Activated naive CD4-positive, alpha-beta T cell treated with Interleukin-2 at 50 U/mL for 16 hours (primary cell): Measurements from ENCODE around the gene DUSP1.

Experiments used
- DNase-seq: peaks from one replicate; pipeline ENCODE4 v3.0.0-alpha.2; 2020

Gene DUSP1

DNA sequence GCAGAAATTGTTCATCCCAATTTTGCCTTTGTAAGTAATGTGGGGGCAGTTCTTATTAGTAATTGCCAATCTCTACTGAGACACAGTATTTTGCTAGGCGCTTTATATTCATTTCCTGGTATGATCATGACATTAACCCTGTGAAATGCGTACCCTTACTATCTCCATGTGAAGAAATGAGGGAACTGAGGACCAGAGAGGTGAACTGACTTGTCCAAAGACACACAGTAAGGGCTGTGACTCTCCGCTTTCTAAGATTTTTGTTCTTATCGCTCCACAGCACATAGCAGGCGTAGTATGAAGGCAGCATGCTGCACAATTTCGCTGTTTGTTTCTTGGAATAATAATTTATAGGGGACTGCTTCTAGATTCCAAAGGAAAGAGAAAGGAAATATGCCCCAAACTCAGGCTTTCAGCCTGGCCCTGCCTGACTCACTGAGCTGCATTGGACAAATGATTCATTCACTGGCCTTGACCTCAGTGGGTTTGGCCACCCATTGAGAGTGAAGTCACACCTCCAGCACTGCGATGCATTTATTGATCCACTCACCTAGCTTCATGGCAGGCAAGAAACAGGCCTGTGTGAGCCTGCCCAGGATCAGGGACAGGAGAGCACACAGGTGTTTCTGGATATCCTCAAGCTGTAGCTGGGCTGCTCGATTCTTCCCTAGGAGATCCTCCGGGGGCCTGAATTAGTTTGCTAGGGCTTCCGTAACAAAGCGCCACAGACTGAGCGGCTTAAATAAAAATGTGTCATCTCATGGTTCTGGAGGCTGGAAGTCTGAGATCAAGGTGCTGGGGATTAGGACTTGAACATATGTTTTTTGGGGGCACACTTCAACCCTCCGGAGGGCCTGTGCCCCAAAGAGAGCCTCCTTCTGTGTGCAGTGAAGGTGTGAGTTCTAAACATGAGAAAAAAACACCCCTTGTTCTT is 7.2 kb upstream of the DUSP1 start:
- DNase-seq = no peak

DNA sequence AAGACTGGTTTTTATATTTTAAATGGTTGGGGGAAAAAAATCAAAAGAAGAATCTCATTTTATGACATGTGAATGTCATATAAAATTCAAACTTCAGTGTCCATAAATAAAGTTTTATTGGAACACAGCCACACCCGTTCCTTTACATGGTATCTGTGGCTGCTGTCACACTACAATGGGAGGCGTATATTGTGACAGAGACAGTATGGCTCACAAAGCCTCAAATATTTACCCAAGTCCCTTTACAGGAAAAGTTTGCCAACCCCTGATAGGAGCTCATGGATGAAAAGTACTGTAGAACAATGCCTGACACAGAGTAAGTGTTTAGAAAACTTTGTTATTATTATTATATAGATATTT is 5.2 kb upstream of the DUSP1 start:
- DNase-seq = no peak

DNA sequence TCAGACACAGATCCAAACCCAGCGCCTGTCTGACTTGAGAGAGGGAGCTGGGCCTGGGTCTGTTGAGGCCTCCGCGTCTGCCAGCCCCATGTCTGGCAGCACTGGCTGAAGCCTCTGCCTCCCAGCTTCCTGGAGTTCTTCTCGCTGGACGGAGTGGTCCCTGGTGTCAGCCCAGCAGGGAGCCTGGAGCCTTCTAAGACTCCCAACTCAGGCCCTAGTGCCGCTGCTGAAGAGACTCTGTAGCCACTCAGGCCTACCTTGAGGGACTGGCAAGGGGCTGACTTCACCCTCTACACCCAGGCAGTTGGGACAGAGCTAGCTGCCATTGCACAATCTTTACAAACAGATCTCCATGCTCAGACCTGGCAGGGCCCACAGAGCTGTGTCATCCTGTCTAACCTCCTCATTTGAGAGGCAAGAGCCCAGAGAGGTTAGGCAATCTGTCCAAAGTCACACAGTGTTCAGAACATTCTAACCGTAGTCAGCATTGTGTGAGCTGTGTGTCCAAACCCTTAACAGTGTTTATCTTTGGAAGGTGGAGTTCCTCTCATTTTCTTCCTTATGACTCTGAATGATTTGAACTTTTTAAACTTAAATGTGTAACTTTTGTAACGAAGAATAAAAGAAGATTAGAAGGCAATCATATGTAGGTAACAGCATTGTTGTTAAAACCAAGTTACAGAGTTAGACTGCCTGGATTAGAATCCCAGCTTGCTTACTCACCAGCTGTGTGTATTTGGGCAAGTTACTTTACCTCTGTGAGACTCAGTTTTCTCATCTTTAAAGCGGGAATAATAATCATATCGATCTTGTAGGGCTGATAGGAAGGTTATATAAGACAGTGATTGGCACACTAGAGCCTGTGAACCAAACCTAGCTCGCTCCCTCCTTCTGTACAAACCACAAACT is 4.6 kb upstream of the DUSP1 start:
- no peak for DNase-seq

DNA sequence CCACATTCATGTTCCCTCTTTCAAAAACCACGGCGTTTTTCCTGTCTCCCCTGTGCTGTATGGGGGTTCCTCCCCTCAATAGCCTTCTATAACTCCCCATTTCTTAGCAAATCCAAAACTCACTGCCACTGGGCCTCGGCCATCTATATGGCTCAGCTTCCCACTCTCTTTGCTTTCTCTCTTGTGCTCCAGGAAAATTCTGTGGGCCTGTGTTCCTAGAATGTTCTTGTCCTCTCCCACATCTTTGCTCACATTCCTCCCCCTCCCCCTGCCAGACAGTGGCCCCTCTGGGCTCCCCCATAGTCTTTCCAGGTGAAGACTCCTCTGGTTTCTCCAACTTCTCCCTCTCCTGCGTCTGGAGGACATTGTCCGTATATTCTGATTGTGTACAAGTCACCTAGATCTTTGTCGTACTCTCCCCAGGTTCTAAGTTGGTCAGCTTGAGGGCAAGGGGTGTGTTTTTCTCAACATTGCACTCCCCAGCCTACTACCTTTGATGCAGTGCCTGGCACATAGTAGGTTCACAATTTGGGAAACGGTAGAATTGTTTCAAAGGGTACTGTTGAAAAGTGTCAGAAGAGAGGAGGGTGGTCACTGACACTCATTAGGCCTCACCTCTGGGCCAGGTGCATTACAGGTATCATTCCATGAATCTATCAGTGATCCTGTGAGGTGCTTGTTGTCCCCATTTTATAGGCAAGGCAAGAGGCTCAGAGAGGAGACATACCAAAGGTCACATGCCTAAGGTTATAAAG is 3.7 kb upstream of the DUSP1 start:
- DNase-seq = no peak

DNA sequence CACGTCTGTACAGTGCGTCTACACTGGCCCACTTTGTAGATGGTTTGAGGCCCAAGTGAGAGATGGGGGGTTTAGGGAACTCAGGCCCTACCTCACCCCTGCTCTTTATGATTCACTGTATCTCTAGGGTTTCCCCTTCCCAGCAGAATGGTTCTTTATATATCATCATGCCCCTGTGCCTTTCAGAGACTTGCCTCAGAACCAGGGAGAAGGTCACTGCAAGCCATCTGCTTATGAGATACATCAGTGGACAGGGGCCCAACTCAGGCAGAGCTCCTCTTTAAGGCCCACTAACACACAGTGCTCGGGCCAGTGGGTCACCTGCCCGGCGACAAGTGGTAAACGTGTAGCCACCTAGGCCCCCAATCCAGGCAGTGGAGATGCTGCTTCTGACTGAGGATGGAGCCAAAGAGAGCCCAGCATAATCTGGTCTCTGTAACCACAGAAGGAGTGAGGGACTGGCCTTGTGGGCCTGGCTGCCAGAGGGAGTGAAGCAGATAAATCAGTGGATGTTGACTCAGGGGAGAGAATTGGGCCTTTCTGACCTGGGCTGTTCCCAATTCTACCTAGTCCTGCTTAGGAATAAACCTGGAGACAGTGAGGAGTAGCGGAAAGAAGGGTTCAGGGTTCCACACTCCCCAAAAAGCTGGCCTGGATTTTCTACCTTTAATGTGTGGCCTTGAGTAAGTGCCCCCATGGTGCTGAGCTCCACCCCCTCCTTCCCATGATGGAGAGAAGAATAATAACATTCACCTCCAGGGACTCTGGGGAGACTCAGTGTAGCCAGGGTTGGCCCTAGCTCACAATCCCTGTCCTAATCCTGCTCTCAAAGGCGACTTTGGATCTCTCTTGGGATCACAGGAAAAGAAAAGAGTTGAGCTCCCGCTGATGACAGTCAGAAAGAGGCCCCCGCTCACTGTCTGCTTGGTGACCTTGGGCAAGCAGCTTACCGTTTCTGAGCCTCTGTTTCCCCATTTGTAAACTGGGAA is 2.8 kb upstream of the DUSP1 start:
- DNase-seq = no peak

DNA sequence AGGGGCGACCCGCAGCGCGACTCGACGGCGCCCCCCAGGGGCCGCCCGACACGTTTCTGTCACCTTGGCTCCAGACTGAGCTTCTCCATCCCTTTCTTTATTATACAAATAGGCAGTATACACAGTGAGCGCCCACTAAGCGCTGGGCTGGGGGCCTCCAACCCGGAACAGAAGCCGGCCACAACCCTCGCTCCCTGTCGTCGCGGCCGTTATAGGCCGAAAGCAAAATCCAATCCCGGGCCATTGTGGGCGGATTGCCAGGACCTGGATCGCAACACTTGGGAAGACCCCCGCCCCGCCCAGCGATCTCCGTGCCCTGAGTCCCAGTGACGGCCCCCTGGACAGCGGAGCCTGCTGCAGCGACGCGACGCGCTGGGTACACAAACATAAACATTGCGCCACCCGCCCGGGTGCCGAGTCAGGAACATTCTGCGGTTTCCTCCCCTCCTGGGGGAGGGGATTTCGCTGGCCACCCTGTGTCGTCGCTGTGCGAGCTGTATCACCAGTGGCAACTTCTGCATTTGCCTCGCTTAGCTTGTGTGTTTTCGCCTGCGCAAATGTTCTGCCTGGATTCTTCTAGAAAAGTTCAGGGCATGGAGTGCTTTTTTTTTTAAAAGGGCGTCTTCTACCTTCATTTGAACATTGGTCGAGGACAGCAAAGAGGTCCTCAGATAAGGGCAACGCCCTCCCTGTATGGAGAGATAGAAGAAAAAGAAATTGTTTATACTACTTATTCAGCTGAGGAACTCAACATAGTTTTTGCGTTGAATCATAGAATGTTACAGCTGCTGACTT is 1.3 kb upstream of the DUSP1 start:
- peak; percentile 76 for DNase-seq

DNA sequence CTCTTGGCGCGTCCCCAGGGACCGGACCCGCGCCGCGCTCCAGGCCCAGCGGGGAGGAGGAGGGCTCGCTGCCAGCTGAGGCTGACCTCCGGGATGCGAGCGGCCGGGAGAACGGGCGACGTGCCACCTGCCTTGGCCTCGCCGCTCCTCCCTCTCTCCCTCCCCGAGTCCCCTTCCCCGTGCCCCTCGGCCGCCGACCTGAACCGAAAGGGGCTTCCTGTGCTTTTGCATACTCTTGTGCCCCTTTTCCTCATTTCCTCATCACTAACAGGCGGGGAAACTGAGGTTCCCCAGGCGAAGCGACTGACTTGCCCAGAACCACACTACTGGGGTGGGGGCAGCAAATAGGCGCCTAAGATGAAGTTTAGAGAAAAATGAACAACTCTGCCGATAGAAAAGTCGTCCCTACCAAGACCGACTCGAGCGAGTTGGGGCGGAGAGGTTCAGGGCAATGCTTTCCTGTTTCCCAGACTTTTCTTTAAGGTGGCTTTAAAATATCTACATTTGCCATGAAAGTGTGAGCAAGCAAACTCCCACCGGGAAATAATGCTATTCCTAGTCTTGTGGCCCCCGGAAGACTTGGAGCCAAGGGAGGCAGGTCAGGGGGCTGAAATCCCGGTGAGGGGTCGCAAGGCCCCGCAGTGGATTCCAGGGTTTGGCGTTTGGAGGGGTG is 580 bp upstream of the DUSP1 start:
- DNase-seq = no peak

DNA sequence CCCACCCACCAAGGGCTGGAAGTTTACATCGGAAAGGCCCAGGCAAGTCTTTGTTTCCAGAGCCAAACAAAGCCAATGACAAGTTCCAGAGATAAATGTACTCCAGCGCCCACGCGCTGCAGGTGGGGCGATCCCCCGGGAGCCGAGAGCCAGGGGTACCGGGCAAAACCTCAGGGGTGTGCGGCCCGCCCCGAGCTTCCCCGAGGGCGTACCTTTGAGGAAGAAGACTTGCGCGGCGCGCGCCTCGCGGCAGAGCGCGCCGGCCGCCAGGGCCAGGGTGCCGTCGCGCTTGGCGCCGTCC is 671 bp downstream of the DUSP1 start:
- no peak for DNase-seq

DNA sequence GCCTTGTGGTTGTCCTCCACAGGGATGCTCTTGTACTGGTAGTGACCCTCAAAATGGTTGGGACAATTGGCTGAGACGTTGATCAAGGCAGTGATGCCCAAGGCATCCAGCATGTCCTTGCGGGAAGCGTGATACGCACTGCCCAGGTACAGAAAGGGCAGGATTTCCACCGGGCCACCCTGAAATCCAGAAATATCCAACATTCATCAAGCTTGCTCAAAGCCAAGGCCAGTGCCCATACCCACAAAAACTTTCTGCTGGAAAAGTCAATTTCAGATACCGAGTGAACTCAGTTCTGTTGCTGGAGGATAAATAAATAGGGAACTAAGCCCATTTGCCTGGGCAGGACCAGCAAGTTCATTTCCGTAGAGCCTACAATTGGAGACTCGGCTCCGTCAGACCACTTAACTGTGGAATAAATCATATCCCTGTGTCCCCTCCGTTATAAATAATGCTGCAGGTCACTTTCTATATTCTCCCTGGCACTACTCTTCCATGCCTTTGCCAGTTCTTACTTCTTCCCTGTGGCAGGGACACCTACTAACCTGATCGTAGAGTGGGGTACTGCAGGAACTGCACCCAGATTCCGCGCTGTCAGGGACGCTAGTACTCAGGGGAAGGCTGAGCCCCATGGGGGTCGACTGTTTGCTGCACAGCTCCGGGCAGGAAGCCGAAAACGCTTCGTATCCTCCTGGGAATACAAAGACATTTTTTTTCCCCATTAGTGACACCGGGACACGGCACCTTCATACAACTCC is 1.2 kb downstream of the DUSP1 start:
- no peak for DNase-seq

DNA sequence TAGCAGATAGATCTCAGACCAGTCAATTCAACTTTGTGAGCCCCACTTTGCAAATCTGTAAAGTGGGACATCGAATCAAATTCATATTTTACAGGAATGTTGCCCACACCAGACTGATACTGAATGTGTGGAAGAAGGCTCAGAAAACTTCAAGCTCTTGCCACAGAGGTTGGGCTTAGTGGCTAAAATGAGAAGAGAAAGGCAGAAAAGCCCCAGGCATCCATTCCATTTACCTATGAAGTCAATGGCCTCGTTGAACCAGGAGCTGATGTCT is 1.7 kb downstream of the DUSP1 start:
- no peak for DNase-seq

DNA sequence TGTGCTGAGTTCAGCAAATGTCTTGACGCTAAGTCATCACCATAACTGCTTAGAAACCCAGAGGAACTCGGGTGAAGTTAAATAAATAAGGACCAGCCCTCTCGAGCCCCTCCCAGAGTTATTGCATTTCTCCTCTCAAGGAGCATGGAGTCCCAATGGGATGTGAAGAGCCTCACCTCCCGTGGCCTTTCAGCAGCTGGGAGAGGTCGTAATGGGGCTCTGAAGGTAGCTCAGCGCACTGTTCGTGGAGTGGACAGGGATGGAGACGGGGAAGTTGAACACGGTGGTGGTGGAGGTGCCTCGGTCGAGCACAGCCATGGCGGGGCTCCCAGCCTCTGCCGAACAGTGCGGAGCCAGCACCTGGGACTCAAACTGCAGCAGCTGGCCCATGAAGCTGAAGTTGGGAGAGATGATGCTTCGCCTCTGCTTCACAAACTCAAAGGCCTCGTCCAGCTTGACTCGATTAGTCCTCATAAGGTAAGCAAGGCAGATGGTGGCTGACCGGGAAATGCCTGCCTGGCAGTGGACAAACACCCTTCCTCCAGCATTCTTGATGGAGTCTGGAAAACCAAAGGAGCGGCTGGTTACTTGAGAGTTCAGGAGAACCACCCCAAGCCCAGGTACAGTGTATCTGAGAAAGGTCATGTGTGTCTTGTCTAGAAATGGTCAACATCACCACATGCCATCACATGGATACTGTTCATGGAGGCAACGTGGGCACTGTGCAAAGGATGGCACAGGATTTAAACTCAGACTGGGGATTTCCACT is 2.2 kb downstream of the DUSP1 start:
- DNase-seq = no peak

DNA sequence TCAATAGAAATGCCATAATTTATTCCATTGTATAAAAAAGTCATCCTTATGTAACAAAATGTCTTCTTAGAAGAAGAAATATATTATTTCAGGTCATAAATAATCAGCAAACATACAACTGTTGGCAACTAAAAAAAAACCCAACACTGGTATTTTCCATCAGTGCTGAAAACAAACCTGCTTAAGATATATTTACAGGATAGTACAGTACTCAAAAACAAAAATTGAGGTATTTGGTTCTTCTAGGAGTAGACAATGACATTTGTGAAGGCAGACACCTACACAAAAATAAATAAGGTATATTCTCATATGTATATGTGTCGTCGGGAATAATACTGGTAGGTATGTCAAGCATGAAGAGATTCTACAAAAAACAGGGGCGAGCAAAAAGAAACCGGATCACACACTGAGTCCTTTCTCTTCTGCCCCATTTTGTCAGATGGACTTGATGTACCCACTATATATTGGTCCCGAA is 2.9 kb downstream of the DUSP1 start:
- no peak for DNase-seq

DNA sequence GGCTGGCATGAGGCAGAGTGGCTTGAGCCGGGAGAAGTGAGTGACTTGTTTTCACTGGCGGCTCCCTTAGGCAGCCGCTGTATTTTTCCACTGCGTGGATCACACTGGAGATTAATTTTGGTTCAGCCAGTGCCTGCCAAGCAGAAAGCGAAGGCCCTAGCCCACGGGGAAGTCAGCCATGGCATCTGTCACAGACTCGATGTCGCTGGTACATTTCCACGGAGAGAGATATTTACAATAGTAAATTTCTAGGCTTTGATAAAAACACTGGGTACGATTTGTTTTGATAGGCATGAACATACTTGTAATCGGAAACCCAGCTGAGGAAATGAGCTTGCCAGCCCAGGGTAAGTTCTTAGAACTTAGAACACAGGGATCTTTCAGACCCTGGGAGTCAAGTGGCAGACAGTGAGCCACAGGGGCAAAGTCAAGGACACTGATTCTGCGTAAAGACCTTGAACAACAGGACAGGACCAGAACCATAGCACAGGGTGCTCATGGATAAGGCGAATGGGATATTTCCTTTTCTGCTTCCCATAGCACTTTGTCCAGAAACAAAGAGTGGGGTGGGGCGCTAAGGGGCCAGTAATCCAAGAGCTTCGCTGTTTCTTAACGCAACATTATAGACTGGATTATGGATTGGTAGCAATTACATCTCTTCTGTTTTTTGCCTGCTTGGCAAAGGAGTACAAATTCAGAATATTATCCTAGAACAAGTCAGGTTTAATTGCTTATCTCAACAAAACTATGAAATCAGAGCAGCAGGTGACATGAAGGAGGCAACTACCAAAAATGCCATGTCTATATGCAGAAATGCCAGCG is 4.5 kb downstream of the DUSP1 start:
- no peak for DNase-seq

DNA sequence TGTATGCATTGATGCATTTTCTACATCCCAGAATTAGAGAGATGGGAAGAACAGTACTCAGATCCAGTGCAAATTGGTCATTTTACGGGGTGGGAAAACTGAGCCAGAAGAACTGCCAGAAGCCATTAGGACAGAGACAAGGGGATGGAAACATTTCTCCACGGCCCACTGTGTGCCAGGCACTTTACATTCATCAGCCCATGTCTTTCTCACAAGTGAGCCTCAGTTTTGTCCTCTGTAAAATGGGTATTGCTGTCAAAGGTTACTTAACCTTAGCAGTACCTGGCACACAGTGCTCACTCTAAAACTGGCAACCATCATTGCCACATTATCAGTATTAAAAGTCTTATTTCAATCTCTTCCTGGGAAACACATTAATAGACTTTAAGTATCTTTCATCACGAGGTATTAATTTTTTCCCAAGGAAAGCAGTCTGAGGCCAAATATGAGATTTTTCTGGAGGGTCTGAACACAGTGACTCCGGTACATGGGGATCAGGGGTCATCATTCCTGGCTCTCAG is 5.2 kb downstream of the DUSP1 start:
- DNase-seq = no peak

DNA sequence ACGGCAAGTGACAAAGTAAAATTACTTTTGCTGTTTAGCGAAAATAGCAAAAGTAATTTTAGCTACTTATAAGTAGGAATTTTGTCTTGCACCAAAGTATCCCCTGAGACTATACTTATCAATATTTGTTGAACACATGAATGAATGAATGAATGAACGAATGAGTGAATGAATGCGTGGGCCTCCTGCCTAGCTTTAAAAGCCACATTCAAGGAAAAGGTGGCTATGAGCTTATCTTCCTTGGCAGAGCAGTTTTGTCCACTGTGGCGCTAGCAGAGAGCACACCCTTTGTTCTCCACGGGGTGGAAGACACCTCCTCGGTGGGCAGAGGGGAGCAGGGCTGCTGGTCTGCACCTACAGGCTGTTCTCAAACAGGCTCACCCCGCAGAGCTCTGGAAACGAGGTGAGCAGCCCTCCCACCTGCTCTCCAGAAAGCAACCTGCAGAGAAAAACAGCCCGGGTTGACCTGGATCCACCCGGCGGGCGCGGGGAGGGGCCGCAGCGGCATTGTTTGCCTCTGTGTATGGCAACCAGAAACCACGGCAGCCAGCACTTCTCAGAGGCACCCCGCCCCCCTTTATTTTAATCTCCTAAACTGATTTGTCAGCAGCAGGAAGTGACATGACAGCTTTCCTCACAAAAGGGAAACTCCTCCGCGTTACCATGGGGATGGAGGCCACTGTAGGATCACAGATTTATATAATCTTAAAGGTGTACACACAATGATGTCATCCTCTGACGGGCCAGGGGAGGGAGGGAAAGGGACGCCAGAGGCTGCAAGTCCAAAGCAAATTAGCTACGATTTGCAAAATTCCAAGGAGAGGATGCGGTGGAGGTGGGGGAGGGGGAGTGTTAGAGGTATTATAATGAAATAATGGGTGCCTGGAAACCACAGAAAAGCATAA is 5.9 kb downstream of the DUSP1 start:
- DNase-seq = peak; percentile 93

DNA sequence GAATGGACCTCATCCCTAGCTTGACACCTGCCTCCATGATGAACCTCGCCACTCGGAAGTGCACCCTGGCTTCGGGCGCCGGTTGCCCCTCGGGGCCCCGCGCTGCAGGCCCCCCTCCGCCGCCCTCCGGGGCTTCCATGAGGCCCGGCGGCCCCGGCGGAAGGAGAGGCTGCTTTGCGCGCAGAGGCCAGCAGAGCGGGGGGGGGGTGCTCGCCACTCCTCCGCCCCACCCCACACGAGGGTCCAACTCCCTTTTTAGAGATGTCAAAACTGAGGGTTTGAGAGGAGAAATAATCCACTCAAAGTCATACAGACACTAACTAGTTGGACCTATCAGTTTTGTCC is 7.9 kb downstream of the DUSP1 start:
- DNase-seq = no peak
